HG02884 (cell line): ENCODE measurements around the gene TXNDC9.
A peak's percentile ranks its signal among the peaks of the same experiment; 100 is the strongest.
"Not testable (repeated sequence)": the region's sequence is repeated elsewhere in the genome, so short reads cannot be mapped to it uniquely, and the experiment has no call there.

Experiments used
- ATAC-seq: cut with Tn5 transposase; IDR thresholded peaks from one replicate; pipeline ENCODE4 v1.9.1; 2021; ENCODE audit warnings: mild to moderate bottlenecking, moderate library complexity; ENCODE audit not compliant: unreplicated experiment

TXNDC9 gene

GRCh38 chr2:99335911-99336803, at the start of gene TXNDC9:
Gene TXNDC9, minus strand, starts transcription at chr2:99336333. Its CDS starts 3,123 bp downstream, at chr2:99333210.
- peak; percentile 60 for ATAC-seq

GRCh38 chr2:99382143-99382542, 46.0 kb upstream of the TXNDC9 start:
- ATAC-seq = no peak

- no peak for ATAC-seq
Measured at GRCh38 chr2:99380376-99381010, 44.4 kb upstream of the TXNDC9 start.

GRCh38 chr2:99377879-99378278, 41.7 kb upstream of the TXNDC9 start:
- no peak for ATAC-seq

GRCh38 chr2:99376254-99376864, 40.2 kb upstream of the TXNDC9 start:
- no peak for ATAC-seq

- no peak for ATAC-seq
Measured at GRCh38 chr2:99374747-99375146, 38.6 kb upstream of the TXNDC9 start.

GRCh38 chr2:99373144-99373543, 37.0 kb upstream of the TXNDC9 start:
- no peak for ATAC-seq

- not testable (repeated sequence) for ATAC-seq
Measured at GRCh38 chr2:99368854-99369253, 32.7 kb upstream of the TXNDC9 start.

- ATAC-seq = no peak
Measured at GRCh38 chr2:99365661-99366060, 29.5 kb upstream of the TXNDC9 start.

- ATAC-seq = peak; percentile 62
Measured at GRCh38 chr2:99356853-99357252, 20.7 kb upstream of the TXNDC9 start.

- ATAC-seq = not testable (repeated sequence)
Measured at GRCh38 chr2:99354825-99355224, 18.7 kb upstream of the TXNDC9 start.

GRCh38 chr2:99354070-99354469, 17.9 kb upstream of the TXNDC9 start:
- ATAC-seq = no peak

GRCh38 chr2:99350194-99350593, 14.1 kb upstream of the TXNDC9 start:
- no peak for ATAC-seq

- ATAC-seq = no peak
Measured at GRCh38 chr2:99348173-99348572, 12.0 kb upstream of the TXNDC9 start.

GRCh38 chr2:99346218-99346617, 10.1 kb upstream of the TXNDC9 start:
- ATAC-seq = no peak

GRCh38 chr2:99345446-99345845, 9.3 kb upstream of the TXNDC9 start:
- not testable (repeated sequence) for ATAC-seq

- no peak for ATAC-seq
Measured at GRCh38 chr2:99342536-99342935, 6.4 kb upstream of the TXNDC9 start.

GRCh38 chr2:99340669-99341236, 4.6 kb upstream of the TXNDC9 start:
- ATAC-seq = no peak

- no peak for ATAC-seq
Measured at GRCh38 chr2:99338029-99338585, 2.0 kb upstream of the TXNDC9 start.

GRCh38 chr2:99337113-99338028, 1.2 kb upstream of the TXNDC9 start, which contains the start of gene EIF5B:
Gene EIF5B, plus strand, starts transcription at chr2:99337389. Its CDS starts 166 bp downstream, at chr2:99337555.
- ATAC-seq = peak; percentile 55
